Upper lobe of left lung (tissue), 6 donors: Measurements from ENCODE around the gene KCNH1. TPM values are rescaled to one million over a fixed set of nuclear protein-coding genes. Genes with fewer than 3 reads are reported as not detected.

ENCODE experiments used
- ATAC-seq, 2 donors: fragments of 200-7000 bp; cut with Tn5 transposase; one replicate each; pipeline ENCODE4 v1.9.1; 2022; ENCODE audit warnings: mild to moderate bottlenecking in 2 of 2, moderate library complexity in 2 of 2; ENCODE audit not compliant: low FRiP score in 2 of 2
- DNase-seq, 2 donors: peaks; one replicate each; pipeline ENCODE4 v3.0.0-alpha.2; 2019 to 2020
- H3K27ac ChIP-seq, 4 donors: fragments of 200-600 bp; sonication (generic); one replicate each; pipeline ENCODE4 v1.5.1; 2016 to 2019
- H3K27me3 ChIP-seq, 4 donors: fragments of 200-600 bp; sonication (generic); one replicate each; pipeline ENCODE4 v1.5.1; 2017 to 2019
- H3K36me3 ChIP-seq, 4 donors: fragments of 200-600 bp; sonication (generic); one replicate each; pipeline ENCODE4 v1.5.1; 2016 to 2019
- H3K4me1 ChIP-seq, 4 donors: fragments of 200-600 bp; sonication (generic); one replicate each; pipeline ENCODE4 v1.5.1; 2018 to 2019
- H3K4me3 ChIP-seq, 4 donors: fragments of 200-600 bp; sonication (generic); one replicate each; pipeline ENCODE4 v1.5.1; 2017 to 2019; ENCODE audit warnings: mild to moderate bottlenecking in 2 of 4, moderate library complexity in 1 of 4
- H3K9me3 ChIP-seq, 4 donors: fragments of 200-600 bp; sonication (generic); one replicate each; pipeline ENCODE4 v1.5.1; 2018 to 2019
- EP300 ChIP-seq, 4 donors: sonication (generic); formaldehyde crosslinking; IDR thresholded peaks; one replicate each; pipeline ENCODE4 v1.5.1; 2017; ENCODE audit warnings: antibody characterized with exemption in 4 of 4, control low read depth in 2 of 4
- POLR2A ChIP-seq, 4 donors: fragments of 450-650 bp; IDR thresholded peaks; one replicate each; pipeline ENCODE4 v1.5.1; 2016 to 2017; ENCODE audit warnings: antibody characterized with exemption in 4 of 4, mild to moderate bottlenecking in 2 of 4
- POLR2AphosphoS5 ChIP-seq, 2 donors: sonication (generic); formaldehyde crosslinking; IDR thresholded peaks; one replicate each; pipeline ENCODE4 v1.5.1; 2017; ENCODE audit warnings: antibody characterized with exemption in 2 of 2
- WGBS, 2 donors: methylation state at CpG; one replicate each; pipeline ENCODE4 v1.1.5; 2017 to 2018; 5-methylcytosine and 5-hydroxymethylcytosine counted together
- total RNA-seq, 6 donors: library from RNA; depleted of rRNA in 4 of 6; stranded (reverse); fragments of >200 nt in 4 of 6; gene quantifications; one replicate each; pipeline versions ENCODE4 v1.1.0 to v1.2.1, GENCODE V29; 2016 to 2021
- TF ChIP-seq, protein P1 (sequence below), 6 experiments: fragments of 450-650 bp in 4 of 6; fragments of 200-600 bp in 2 of 6; sonication (generic) in 2 of 6; IDR thresholded peaks; one replicate each; pipeline ENCODE4 v1.5.1; 2016 to 2019; ENCODE audit warnings: antibody characterized with exemption in 6 of 6
- donor health status: DM: no; HTN: no; CAD: no; lungs with moderate emphysema.
- donor health status: DM: no; HTN: yes; CAD: no; lungs with severe emphysema.

The KCNH1 gene
- total RNA-seq, 6 donors from 2014 or later = 0.09 TPM; not detected in 5

DNA sequence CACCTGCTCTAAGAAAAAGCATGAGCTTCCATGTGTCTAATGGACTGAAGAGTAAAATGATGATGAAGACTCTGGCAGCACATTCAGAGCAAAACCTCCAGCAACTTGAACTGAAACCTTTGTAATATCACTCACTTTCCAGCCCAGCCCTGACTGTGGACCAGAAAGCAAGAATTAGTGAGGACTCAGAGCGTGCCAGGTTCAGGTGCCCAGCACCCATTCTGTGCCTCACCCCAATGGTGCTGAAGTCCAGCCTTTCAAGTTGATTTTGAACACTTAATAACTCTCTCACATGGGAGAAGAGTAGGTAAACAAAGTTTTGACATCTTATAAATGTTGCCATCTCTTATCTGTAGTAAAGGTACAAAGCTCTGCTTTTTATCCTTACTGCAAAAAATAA, 350.0 kb downstream of the KCNH1 start:
- 85 to 86% methylated on average over 1 of the region's 1 CpG for WGBS, 2 donors
- Histone ChIP-seq H3K4me3 (no peak overlapping the region), H3K36me3 (no peaks in the 10 kb centered on the region), H3K4me1 (no peaks in the 10 kb centered on the region), H3K27me3 (no peaks in the 10 kb centered on the region), H3K27ac (no peak overlapping the region), H3K9me3 (no peaks in the 10 kb centered on the region)
- ATAC-seq (no peak), DNase-seq (no peak)
- no peak for TF ChIP-seq POLR2AphosphoS5 (IDR thresholded peaks at IDR 0.05)

DNA sequence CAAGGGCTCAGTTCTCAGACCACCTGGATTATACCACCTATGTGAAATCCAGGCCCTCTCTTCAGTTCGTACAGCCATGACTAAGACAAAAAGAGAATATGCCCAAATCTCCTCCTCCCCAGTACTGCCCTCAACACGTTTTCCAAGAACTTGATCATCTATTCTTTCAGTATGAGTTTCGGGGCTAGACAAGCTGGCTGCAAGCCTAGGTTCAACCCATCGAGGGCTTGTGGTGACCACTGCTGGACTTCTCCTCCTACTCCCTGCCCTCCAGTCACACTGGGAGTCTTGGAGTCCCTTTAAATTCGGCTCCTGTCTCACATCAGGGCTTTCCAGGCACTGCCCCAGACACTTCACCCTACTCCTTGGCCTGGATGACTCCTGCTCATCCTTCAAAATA, 352.3 kb downstream of the KCNH1 start:
- H3K27ac ChIP-seq = no peak overlapping the region
- WGBS, 2 donors = 61 to 80% methylated on average over 5 of the region's 5 CpGs
- no peak overlapping the region for H3K4me3 ChIP-seq
- H3K9me3 ChIP-seq = no peaks in the 10 kb centered on the region
- H3K27me3 ChIP-seq = no peaks in the 10 kb centered on the region
- TF ChIP-seq POLR2A (IDR thresholded peaks at IDR 0.05) = no peak
- TF ChIP-seq, protein P1, sequence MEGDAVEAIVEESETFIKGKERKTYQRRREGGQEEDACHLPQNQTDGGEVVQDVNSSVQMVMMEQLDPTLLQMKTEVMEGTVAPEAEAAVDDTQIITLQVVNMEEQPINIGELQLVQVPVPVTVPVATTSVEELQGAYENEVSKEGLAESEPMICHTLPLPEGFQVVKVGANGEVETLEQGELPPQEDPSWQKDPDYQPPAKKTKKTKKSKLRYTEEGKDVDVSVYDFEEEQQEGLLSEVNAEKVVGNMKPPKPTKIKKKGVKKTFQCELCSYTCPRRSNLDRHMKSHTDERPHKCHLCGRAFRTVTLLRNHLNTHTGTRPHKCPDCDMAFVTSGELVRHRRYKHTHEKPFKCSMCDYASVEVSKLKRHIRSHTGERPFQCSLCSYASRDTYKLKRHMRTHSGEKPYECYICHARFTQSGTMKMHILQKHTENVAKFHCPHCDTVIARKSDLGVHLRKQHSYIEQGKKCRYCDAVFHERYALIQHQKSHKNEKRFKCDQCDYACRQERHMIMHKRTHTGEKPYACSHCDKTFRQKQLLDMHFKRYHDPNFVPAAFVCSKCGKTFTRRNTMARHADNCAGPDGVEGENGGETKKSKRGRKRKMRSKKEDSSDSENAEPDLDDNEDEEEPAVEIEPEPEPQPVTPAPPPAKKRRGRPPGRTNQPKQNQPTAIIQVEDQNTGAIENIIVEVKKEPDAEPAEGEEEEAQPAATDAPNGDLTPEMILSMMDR (IDR thresholded peaks at IDR 0.05) = no peak
- TF ChIP-seq POLR2AphosphoS5 (IDR thresholded peaks at IDR 0.05) = no peak
- TF ChIP-seq EP300 (IDR thresholded peaks at IDR 0.05) = no peak
- no peaks in the 10 kb centered on the region for H3K36me3 ChIP-seq
- ATAC-seq = no peak
- no peaks in the 10 kb centered on the region for H3K4me1 ChIP-seq
- DNase-seq = no peak

DNA sequence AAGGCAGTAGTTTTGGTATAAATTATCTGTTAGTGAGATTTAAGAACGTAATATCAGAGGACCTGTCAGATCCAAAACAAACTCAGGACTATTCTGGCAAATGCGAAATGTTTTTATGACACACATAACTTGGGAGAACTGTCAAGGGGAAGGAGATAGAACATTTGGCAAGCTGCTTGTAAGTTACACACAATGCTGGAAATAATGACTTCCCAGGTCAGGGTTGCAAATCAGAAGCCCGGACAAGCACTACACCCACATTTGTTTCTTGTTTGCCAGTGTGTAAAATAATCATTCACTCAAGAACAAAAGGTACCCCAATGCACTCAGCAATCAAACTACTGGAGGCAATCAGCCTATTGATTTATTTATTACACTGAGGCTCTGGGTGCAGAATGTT, 354.7 kb downstream of the KCNH1 start:
- Histone ChIP-seq H3K4me1 (no peaks in the 10 kb centered on the region), H3K27ac (no peak overlapping the region), H3K4me3 (no peak overlapping the region), H3K36me3 (no peaks in the 10 kb centered on the region), H3K9me3 (no peaks in the 10 kb centered on the region), H3K27me3 (no peaks in the 10 kb centered on the region)
- ATAC-seq = no peak
- WGBS, 2 donors = 53 to 58% methylated on average over 3 of the region's 3 CpGs
- no peak for DNase-seq
- TF ChIP-seq POLR2A (IDR thresholded peaks at IDR 0.05) (no peak), EP300 (IDR thresholded peaks at IDR 0.05) (no peak), POLR2AphosphoS5 (IDR thresholded peaks at IDR 0.05) (no peak)
- TF ChIP-seq, protein P1 (IDR thresholded peaks at IDR 0.05) = no peak

DNA sequence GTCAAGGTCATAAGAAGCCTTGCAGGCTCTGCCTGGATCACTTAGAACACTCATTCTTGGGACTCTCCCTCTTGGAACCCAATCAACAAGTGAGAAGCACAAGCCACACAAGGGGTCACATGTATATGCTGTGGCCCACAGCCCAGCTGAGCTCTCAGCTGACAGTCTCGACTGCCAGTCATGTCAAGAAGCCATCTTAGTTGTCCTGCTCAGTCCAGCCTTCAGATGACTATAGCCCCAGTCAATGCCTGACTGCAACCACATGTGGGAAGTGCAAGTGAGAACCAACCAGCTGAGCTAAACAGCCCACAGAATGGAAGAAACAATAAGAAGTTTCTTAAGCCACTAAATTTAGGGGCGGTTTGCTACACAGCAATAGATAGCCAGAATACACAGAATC, 356.0 kb downstream of the KCNH1 start:
- TF ChIP-seq, protein P1 (IDR thresholded peaks at IDR 0.05) = no peak
- TF ChIP-seq EP300 (IDR thresholded peaks at IDR 0.05) (no peak), POLR2A (IDR thresholded peaks at IDR 0.05) (no peak), POLR2AphosphoS5 (IDR thresholded peaks at IDR 0.05) (no peak)
- Histone ChIP-seq H3K27ac (no peak overlapping the region), H3K27me3 (no peaks in the 10 kb centered on the region), H3K9me3 (no peaks in the 10 kb centered on the region), H3K4me3 (no peak overlapping the region), H3K36me3 (no peaks in the 10 kb centered on the region), H3K4me1 (no peaks in the 10 kb centered on the region)
- ATAC-seq (no peak), DNase-seq (no peak)
- 85 to 94% methylated on average over 1 to 2 of the region's 2 CpGs for WGBS, 2 donors

DNA sequence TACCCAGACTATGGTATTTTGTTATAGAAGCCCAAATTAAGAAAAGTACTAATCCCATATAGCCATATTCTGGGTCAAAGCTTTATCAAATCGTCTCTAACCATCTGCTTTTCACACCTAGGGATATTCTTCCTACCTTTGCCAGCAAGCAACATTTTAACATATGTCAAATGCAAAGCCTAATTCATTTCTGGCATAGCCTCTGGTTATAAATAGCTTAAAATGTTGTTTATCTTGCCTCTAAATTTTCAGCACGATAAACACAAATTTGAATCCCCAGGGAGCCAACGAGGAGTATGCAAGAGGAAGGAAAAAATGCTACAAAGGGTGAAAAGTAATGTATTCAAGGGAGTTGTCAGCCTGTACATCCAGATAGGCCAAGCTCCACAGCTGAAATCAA, 357.2 kb downstream of the KCNH1 start:
- Histone ChIP-seq H3K36me3 (no peaks in the 10 kb centered on the region), H3K9me3 (no peaks in the 10 kb centered on the region), H3K4me3 (no peak overlapping the region), H3K4me1 (no peaks in the 10 kb centered on the region), H3K27ac (no peak overlapping the region), H3K27me3 (no peaks in the 10 kb centered on the region)
- WGBS, 2 donors = 60 to 73% methylated on average over 3 of the region's 3 CpGs
- no peak for TF ChIP-seq POLR2AphosphoS5 (IDR thresholded peaks at IDR 0.05)
- no peak for TF ChIP-seq EP300 (IDR thresholded peaks at IDR 0.05)
- TF ChIP-seq POLR2A (IDR thresholded peaks at IDR 0.05) = no peak
- TF ChIP-seq, protein P1 (IDR thresholded peaks at IDR 0.05) = no peak
- ATAC-seq = no peak
- no peak for DNase-seq
